HS-5 (cell line): ENCODE data around the gene C1orf210.

Source experiments
- DNase-seq: peaks from one replicate; pipeline ENCODE4 v3.0.0-alpha.2; 2012; ENCODE audit warnings: low read depth

The C1orf210 gene

DNA sequence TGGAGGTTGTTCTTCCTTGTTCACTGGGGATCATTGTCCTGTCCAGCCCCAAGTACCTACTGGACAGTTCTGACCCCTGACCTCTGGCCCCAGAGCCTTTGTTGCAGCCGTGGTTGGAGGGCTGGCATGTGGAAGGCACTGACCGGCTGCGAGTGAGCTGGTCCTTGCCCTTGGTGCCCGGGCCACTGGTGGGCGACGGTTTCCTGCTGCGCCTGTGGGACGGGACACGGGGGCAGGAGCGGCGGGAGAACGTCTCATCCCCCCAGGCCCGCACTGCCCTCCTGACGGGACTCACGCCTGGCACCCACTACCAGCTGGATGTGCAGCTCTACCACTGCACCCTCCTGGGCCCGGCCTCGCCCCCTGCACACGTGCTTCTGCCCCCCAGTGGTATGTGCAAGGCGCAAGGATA is 26.8 kb upstream of the C1orf210 start:
- DNase-seq, result no peak

GRCh38 chr1:43311521-43311920 is 26.1 kb upstream of the C1orf210 start:
- no peak for DNase-seq

- DNase-seq, result no peak
These were observed 24.1 kb upstream of the C1orf210 start for GRCh38 chr1:43309405-43310025.

GRCh38 chr1:43308635-43309404 is 23.4 kb upstream of the C1orf210 start:
- no peak for DNase-seq

GRCh38 chr1:43307458-43308158 is 22.2 kb upstream of the C1orf210 start:
- no peak for DNase-seq

DNA sequence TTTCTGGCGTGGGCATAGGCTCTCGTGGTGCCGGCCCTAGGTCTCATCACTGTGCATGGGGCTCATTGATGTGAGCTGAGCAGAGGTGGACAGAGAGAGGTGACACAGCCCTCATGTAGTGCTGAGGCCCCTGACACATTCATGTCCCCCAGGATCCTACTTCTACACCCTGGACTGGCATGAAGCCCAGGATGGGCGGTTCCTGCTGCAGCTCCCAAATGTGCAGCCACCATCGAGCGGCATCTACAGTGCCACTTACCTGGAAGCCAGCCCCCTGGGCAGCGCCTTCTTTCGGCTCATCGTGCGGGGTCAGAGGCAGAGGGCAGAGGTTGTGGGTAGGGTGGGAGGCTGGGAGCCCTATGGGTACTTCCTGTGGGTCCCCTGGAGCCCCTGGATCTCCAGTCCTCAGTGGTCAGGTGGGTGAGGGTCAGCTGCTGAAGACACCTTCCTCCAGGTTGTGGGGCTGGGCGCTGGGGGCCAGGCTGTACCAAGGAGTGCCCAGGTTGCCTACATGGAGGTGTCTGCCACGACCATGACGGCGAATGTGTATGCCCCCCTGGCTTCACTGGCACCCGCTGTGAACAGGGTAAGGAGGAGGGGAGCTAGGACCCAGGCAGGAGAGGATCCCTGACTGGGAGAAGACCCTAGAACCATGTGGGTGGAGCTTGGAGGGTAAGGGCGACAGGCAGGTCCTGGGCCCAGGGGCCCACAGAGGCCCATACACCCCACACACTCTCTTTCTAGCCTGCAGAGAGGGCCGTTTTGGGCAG is 21.5 kb upstream of the C1orf210 start:
- DNase-seq, result no peak

DNA sequence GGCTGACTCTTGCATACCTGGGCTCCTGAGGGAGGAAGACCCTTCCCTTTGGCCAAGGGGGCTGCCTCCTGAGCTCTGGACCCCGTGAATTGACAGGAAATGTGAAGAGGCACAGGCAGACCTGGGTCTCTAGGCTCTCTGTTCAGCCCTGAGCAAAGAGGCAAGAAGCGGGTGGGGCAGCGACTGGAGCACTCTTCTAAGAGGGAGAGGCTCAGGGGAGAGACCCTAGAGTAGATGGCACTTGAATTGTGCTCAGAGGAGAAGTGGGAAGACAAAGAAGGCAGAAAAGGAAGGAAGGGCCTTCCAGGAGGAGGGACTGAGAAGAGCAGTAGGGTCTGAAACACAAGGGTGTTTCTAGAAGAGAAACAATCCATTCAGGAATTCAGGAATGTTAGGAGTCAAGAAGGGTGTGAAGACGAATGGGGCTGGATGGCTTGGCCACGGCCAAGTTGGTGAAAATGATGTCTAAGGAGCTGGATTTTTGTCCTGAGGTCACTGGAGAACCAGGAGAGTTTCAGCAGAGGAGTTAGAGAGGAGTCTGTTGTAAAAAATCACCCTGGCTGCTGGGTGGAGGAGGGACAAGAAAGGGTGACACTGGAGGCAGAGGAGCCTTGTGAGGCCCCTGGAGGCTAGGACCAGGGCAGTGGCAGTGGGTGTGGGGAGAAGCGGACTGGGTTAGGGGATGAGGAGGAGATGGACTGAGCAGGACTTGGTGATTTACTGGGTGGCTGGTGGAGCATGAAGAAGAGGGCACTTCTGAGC is 20.7 kb upstream of the C1orf210 start:
- no peak for DNase-seq

- no peak for DNase-seq
These were observed 20.1 kb upstream of the C1orf210 start for GRCh38 chr1:43305461-43305860.

GRCh38 chr1:43304771-43305300 is 19.5 kb upstream of the C1orf210 start:
- DNase-seq, result no peak

GRCh38 chr1:43304314-43304681 is 18.9 kb upstream of the C1orf210 start:
- no peak for DNase-seq

- no peak for DNase-seq
These were observed 18.3 kb upstream of the C1orf210 start for GRCh38 chr1:43303471-43304313.

- DNase-seq, result no peak
These were observed 17.5 kb upstream of the C1orf210 start for GRCh38 chr1:43302721-43303470.

DNA sequence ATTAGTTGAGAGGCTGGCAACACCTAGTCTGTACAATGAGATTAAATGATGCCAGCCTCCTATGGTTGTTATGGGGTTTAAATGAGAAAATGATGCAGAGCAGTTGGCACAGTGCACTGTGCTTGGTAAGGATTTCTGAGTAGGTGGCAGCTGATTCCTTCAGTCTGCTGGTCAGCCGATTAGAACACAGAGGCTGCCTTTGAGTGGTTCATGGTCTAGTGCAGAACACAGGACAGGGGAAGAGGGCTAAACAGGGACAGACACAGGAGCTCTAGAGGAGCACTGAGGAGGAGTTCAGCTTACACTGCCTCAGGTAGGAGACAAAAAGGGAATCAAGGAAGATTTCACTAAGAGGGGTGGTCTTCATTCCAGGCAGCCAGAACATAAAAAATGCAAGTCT is 16.8 kb upstream of the C1orf210 start:
- DNase-seq, result no peak

GRCh38 chr1:43300378-43301094 is 15.2 kb upstream of the C1orf210 start, which contains the start of gene TIE1:
Gene TIE1, plus strand, starts transcription at chr1:43300982. Its CDS starts 90 bp downstream, at chr1:43301072.
- no peak for DNase-seq

- no peak for DNase-seq
These were observed 13.7 kb upstream of the C1orf210 start for GRCh38 chr1:43299101-43299500.

- no peak for DNase-seq
These were observed 12.7 kb upstream of the C1orf210 start for GRCh38 chr1:43298055-43298454.

DNA sequence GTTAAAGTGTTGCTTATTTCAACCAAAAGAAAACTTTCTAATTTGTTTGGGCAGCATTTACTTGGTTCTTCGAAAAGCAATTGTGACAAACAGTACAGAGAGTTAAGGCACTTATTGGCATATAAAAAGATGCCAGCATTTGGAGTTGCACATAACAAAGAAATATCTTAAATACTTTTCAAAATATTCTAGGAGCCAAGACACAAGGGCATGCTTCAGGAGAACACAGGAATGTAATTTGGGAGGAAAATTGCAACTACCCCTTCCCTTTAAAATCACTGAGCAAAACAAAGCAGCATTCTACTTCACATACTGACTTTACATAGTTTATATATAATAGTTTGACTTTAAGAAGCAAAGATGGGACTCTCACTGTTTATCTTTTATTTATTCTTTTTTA is 10.8 kb upstream of the C1orf210 start:
- no peak for DNase-seq

DNA sequence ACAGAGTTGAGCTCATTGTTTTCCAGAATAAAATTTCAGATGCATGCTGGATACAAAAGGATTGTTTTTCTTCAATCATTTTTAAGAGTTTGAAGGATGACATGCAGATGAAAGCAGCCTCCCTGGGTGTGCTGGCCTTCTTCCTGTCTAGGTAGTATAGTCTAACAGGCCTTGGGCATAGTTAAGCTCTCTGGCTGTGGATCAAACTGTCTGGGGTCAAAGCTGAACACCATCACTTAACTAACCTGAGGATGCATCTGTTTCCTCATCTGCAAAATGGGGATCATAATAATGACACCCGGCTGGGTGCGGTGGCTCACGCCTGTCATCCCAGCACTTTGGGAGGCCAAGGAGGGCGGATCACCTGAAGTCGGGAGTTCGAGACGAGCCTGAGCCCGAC is 9.4 kb upstream of the C1orf210 start:
- no peak for DNase-seq
